PFSK-1 (cell line): Measurements from ENCODE around the gene CRHR2.

ENCODE experiments used
- FOXP2 ChIP-seq: optimal IDR thresholded peaks from 2 replicates; pipeline ENCODE3; 2011; ENCODE audit warnings: borderline replicate concordance, control low read depth, inconsistent platforms; ENCODE audit not compliant: insufficient read depth; ENCODE audit errors: extremely low read length, extremely low read depth
- POLR2AphosphoS5 ChIP-seq: IDR thresholded peaks from 2 replicates; pipeline ENCODE4 v1.6.1; 2012; ENCODE audit warnings: low read depth, mild to moderate bottlenecking, control low read depth, low read length, moderate library complexity
- SIN3A ChIP-seq: IDR thresholded peaks from 2 replicates; pipeline ENCODE4 v1.6.1; 2012; ENCODE audit warnings: mild to moderate bottlenecking, low read length, moderate library complexity, borderline replicate concordance; ENCODE audit not compliant: insufficient read depth
- TAF1 ChIP-seq: IDR thresholded peaks from 2 replicates; pipeline ENCODE4 v1.6.1; 2012; ENCODE audit warnings: low read length, control low read depth, borderline replicate concordance; ENCODE audit not compliant: insufficient read depth
- TF ChIP-seq, protein P1 (sequence below), 2 experiments: IDR thresholded peaks; 2 replicates each; pipeline versions ENCODE4 v1.6.1 to v1.8.0; 2011 to 2012; ENCODE audit warnings: low read depth in 2 of 2, low read length in 2 of 2, control low read depth in 1 of 2, inconsistent platforms in 1 of 2, mild to moderate bottlenecking in 1 of 2, moderate library complexity in 1 of 2; ENCODE audit not compliant: insufficient read depth in 1 of 2

Gene CRHR2

DNA sequence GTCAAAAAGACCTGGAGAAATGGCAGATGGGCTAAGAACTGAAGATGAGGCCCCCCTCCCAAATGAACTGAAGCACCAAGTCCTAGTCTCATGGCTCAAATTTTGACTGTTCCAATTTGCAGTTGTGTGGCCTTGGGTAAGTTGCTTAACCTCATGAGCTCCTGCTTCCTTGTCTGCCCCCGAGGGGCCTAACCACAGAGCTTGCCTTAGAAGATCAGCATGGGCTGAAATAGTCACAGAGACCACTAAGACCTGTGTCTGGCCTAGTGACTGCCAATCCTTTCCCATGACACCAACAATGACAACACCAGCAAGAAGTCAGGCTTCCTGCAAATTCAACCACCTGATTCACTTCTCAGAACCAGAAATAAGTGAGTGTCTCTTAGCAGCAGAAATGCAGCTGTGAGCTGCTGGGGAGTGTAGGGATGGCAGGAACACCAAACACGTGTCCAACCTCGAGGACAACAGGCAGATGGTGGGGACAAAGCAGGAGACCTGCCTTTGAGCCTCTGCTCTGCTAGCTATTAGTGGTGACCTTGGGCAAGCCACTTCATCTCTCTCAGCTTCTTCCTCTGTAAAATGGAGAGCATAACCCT is 23.7 kb downstream of the CRHR2 start:
- no peak for TF ChIP-seq FOXP2
- no peak for TF ChIP-seq SIN3A
- TF ChIP-seq POLR2AphosphoS5, result no peak
- no peak for TF ChIP-seq TAF1
- TF ChIP-seq, protein P1, sequence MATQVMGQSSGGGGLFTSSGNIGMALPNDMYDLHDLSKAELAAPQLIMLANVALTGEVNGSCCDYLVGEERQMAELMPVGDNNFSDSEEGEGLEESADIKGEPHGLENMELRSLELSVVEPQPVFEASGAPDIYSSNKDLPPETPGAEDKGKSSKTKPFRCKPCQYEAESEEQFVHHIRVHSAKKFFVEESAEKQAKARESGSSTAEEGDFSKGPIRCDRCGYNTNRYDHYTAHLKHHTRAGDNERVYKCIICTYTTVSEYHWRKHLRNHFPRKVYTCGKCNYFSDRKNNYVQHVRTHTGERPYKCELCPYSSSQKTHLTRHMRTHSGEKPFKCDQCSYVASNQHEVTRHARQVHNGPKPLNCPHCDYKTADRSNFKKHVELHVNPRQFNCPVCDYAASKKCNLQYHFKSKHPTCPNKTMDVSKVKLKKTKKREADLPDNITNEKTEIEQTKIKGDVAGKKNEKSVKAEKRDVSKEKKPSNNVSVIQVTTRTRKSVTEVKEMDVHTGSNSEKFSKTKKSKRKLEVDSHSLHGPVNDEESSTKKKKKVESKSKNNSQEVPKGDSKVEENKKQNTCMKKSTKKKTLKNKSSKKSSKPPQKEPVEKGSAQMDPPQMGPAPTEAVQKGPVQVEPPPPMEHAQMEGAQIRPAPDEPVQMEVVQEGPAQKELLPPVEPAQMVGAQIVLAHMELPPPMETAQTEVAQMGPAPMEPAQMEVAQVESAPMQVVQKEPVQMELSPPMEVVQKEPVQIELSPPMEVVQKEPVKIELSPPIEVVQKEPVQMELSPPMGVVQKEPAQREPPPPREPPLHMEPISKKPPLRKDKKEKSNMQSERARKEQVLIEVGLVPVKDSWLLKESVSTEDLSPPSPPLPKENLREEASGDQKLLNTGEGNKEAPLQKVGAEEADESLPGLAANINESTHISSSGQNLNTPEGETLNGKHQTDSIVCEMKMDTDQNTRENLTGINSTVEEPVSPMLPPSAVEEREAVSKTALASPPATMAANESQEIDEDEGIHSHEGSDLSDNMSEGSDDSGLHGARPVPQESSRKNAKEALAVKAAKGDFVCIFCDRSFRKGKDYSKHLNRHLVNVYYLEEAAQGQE (IDR thresholded peaks at IDR 0.05; ENCODE audit: insufficient read depth in 1 of 2, low read depth in 2 of 2, low read length in 2 of 2), result no peak

- no peak for TF ChIP-seq SIN3A
- no peak for TF ChIP-seq POLR2AphosphoS5
- TF ChIP-seq, protein P1 (IDR thresholded peaks at IDR 0.05; ENCODE audit: insufficient read depth in 1 of 2, low read depth in 2 of 2, low read length in 2 of 2), result no peak
- no peak for TF ChIP-seq TAF1
- TF ChIP-seq FOXP2, result no peak
Observed at GRCh38 chr7:30657131-30657530, 25.1 kb downstream of the CRHR2 start.

DNA sequence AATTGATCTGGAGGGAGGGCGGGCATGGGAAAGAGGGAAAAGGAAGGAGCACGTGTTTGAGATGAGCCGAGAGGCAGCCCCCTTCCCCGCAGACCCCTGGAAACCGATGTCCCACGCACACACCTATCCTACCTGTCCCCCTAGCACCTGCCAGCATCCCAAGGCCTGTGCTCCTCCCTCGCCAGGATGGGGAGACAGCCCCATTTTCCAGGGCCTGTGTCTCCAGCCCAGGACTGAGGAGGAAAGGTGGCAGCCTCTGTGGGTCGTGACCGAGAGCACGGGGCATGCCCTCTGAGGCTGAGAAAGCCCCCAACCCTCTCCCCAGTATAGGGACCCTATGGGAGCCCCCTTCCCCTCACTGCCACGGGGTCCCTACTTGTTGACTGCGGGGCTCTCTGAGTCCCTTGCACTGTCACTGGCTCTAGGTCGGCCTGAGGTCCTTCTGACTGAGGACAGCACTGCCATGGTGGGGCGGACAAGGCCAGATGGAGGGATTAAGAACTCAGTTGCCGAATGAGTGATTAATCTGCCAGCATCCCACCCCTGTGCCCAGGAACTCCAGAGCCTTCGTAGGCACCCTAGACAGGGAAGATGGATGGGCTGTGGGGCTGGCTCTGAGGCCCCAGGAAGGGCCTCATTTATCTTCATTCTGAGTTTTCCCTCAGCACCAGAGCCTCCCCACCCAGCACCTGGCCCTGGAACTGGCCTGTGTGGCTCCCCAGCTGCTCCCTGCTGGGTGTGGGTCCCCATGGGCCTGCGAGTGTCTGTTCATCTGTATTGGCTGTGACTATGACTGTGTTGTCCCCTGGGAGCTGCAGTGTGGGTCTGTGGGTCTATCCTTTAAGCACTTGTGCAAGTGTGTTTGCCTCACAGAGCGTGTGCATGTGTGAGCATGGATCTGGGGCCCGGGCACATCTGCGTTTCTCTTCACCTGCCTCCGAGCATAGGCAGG is 26.0 kb downstream of the CRHR2 start:
- TF ChIP-seq SIN3A (no peak), POLR2AphosphoS5 (no peak), TAF1 (no peak), FOXP2 (no peak)
- TF ChIP-seq, protein P1 (IDR thresholded peaks at IDR 0.05; ENCODE audit: insufficient read depth in 1 of 2, low read depth in 2 of 2, low read length in 2 of 2), result no peak

- TF ChIP-seq FOXP2 (no peak), TAF1 (no peak), POLR2AphosphoS5 (no peak), SIN3A (no peak)
- TF ChIP-seq, protein P1 (IDR thresholded peaks at IDR 0.05; ENCODE audit: insufficient read depth in 1 of 2, low read depth in 2 of 2, low read length in 2 of 2), result no peak
Observed at GRCh38 chr7:30655096-30655970, 26.9 kb downstream of the CRHR2 start.
